Measurements from ENCODE around the gene CEPT1. TPM values are rescaled to one million over a fixed set of nuclear protein-coding genes. Genes with fewer than 3 reads are reported as not detected.

CEPT1 gene
- total RNA-seq, 1 donor from 2014 or later = 25.3 TPM

DNA sequence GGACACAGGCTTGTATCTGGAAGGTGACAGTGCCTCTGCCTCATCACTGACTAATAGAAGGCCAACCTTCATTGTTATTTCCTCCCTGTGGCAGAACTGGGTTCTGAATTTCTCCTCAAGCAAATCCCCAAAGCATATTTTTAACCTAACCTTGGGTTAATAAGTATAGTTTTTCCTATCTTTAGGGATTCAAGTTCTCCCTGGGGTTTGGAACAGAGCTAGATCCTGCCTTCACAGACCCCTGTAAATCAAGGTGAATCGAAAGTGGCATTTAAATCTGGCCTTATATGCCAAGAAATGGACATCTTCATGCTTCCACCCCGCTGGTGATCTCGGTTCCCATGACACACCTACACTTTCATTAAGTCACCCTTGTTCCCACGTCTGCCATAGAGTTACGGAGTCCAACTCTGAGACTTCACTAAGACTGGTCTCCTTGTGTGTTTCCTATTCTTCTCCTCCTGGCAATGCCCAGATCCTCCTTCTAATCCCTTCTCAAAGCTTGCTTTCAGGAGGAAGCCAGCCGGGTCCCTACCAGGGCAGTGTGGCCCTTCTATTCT lies 83.2 kb downstream of the CEPT1 start:
- Mint-ChIP-seq H3K27ac (ENCODE audit: unreplicated experiment) (no peak overlapping the region), H3K36me3 (ENCODE audit: unreplicated experiment) (no peaks in the 10 kb centered on the region), H3K27me3 (ENCODE audit: unreplicated experiment) (peaks cover 21% of the 10 kb centered on the region), H3K4me1 (ENCODE audit: unreplicated experiment) (peaks cover 30% of the 10 kb centered on the region), H3K4me3 (ENCODE audit: unreplicated experiment) (no peak overlapping the region), H3K9me3 (ENCODE audit: unreplicated experiment) (no peaks in the 10 kb centered on the region)
- no peak for DNase-seq (ENCODE audit: extremely low spot score, unreplicated experiment)
- TF ChIP-seq, protein P1, sequence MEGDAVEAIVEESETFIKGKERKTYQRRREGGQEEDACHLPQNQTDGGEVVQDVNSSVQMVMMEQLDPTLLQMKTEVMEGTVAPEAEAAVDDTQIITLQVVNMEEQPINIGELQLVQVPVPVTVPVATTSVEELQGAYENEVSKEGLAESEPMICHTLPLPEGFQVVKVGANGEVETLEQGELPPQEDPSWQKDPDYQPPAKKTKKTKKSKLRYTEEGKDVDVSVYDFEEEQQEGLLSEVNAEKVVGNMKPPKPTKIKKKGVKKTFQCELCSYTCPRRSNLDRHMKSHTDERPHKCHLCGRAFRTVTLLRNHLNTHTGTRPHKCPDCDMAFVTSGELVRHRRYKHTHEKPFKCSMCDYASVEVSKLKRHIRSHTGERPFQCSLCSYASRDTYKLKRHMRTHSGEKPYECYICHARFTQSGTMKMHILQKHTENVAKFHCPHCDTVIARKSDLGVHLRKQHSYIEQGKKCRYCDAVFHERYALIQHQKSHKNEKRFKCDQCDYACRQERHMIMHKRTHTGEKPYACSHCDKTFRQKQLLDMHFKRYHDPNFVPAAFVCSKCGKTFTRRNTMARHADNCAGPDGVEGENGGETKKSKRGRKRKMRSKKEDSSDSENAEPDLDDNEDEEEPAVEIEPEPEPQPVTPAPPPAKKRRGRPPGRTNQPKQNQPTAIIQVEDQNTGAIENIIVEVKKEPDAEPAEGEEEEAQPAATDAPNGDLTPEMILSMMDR (IDR thresholded peaks at IDR 0.05) = no peak

DNA sequence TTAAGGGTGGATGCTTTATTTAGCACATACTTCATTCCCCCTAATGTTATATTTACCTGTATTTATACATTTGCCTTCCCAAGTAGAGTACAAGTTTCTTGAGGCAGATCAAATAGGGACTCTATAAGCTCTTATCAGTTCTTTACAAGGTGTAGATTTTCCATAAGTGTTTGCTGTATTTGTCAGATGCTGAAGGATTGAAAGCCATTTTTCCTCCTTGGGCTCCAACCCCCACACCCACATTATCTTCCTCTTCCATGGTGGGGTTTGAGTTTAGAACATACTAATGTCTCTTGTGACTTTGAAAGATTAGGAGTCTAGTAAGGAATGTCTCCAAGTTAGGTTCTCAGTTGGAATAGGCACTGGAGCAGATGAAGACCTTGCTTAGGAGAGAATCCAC lies 85.1 kb downstream of the CEPT1 start:
- no peaks in the 10 kb centered on the region for H3K36me3 Mint-ChIP-seq (ENCODE audit: unreplicated experiment)
- H3K9me3 Mint-ChIP-seq (ENCODE audit: unreplicated experiment) = no peaks in the 10 kb centered on the region
- H3K27me3 Mint-ChIP-seq (ENCODE audit: unreplicated experiment) = peaks cover 12% of the 10 kb centered on the region
- TF ChIP-seq, protein P1 (IDR thresholded peaks at IDR 0.05) = no peak
- H3K4me1 Mint-ChIP-seq (ENCODE audit: unreplicated experiment) = peaks cover 45% of the 10 kb centered on the region
- H3K27ac Mint-ChIP-seq (ENCODE audit: unreplicated experiment) = no peak overlapping the region
- no peak for DNase-seq (ENCODE audit: extremely low spot score, unreplicated experiment)
- H3K4me3 Mint-ChIP-seq (ENCODE audit: unreplicated experiment) = no peak overlapping the region

DNA sequence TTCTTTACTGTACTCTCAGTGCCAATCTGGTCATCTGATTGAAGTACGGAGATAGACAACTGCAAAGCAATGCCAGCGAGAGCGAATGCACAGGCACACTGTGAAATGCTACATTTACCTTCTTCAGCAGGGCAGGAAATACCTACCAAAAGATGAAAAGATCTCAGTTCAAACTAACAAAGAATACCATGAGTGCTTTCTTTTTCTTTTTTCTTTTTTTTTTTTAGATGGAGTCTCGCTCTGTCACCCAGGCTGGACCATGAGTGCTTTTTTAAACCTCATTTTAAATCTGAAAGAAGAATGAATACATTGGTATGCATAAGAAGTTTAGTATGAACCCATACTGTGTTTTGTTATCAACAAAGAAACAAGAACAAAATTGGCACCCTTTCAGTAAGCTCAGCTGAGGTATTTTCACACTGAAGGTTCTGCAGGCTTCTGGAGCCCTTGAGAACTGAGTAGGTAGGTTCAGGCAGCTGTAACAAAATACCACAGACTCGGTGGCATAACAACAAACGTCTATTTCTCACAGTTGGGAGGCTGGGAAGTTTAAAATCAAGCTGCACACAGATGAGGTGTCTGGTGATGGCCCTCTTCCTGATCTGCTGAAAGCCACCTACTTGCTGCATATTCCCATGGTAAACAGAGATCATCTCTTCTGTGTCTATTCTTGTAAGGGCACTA lies 85.8 kb downstream of the CEPT1 start:
- Mint-ChIP-seq H3K36me3 (ENCODE audit: unreplicated experiment) (no peaks in the 10 kb centered on the region), H3K9me3 (ENCODE audit: unreplicated experiment) (no peaks in the 10 kb centered on the region), H3K27ac (ENCODE audit: unreplicated experiment) (no peak overlapping the region), H3K4me3 (ENCODE audit: unreplicated experiment) (no peak overlapping the region), H3K27me3 (ENCODE audit: unreplicated experiment) (peaks cover 8% of the 10 kb centered on the region), H3K4me1 (ENCODE audit: unreplicated experiment) (peaks cover 46% of the 10 kb centered on the region)
- TF ChIP-seq, protein P1 (IDR thresholded peaks at IDR 0.05) = no peak
- DNase-seq (ENCODE audit: extremely low spot score, unreplicated experiment) = no peak

DNA sequence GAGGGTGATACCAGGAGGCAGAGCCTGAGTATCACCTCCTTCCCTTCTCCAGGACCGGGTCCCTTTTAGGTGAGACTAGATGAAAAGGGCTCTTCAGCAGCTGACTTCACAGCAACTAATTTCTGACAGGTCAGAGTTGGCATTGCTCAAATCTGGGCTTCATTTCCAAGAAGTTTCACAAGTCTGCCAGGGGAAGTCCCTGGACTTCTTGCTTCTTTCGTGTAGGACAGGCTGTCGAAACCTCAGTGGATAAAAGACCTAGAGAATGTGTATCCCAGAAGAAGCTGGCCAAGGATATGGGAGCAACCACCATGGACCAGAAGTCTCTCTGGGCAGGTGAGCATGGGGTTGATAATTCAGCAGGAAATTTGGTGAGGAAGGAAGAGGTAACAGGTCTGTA lies 87.4 kb downstream of the CEPT1 start, which contains the start of gene CHI3L2:
Gene CHI3L2, plus strand, starts transcription at position 280 of the 400 bp plus-strand sequence. Its CDS starts 17 bp downstream, at position 297.
- Mint-ChIP-seq H3K27ac (ENCODE audit: unreplicated experiment) (peak within 1 kb of the TSS; percentile 82), H3K4me3 (ENCODE audit: unreplicated experiment) (peak within 1 kb of the TSS; percentile 24), H3K4me1 (ENCODE audit: unreplicated experiment) (peaks cover 45% of the 10 kb centered on the region), H3K27me3 (ENCODE audit: unreplicated experiment) (peaks cover 10% of the 10 kb centered on the region), H3K36me3 (ENCODE audit: unreplicated experiment) (no peaks in the 10 kb centered on the region), H3K9me3 (ENCODE audit: unreplicated experiment) (no peaks in the 10 kb centered on the region)
- DNase-seq (ENCODE audit: extremely low spot score, unreplicated experiment) = no peak
- TF ChIP-seq, protein P1 (IDR thresholded peaks at IDR 0.05) = no peak

Measured in osteocyte (in vitro differentiated cells).